Stimulated activated CD4-positive, alpha-beta T cell treated with anti-CD3 and anti-CD28 coated beads, Interleukin-12 subunit alpha, Interleukin-12 subunit beta, amount 100 ng/mL, for 24 hours (primary cell): ENCODE data around the gene FGF5.
A peak's percentile ranks its signal among the peaks of the same experiment; 100 is the strongest.
"Not testable (repeated sequence)": the region's sequence is repeated elsewhere in the genome, so short reads cannot be mapped to it uniquely, and the experiment has no call there.

Source experiments
- DNase-seq, 2 experiments: peaks; one replicate each; pipeline ENCODE4 v3.0.0-alpha.2; 2020; ENCODE audit warnings: low read depth in 2 of 2

The FGF5 gene, protein sequence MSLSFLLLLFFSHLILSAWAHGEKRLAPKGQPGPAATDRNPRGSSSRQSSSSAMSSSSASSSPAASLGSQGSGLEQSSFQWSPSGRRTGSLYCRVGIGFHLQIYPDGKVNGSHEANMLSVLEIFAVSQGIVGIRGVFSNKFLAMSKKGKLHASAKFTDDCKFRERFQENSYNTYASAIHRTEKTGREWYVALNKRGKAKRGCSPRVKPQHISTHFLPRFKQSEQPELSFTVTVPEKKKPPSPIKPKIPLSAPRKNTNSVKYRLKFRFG

DNA sequence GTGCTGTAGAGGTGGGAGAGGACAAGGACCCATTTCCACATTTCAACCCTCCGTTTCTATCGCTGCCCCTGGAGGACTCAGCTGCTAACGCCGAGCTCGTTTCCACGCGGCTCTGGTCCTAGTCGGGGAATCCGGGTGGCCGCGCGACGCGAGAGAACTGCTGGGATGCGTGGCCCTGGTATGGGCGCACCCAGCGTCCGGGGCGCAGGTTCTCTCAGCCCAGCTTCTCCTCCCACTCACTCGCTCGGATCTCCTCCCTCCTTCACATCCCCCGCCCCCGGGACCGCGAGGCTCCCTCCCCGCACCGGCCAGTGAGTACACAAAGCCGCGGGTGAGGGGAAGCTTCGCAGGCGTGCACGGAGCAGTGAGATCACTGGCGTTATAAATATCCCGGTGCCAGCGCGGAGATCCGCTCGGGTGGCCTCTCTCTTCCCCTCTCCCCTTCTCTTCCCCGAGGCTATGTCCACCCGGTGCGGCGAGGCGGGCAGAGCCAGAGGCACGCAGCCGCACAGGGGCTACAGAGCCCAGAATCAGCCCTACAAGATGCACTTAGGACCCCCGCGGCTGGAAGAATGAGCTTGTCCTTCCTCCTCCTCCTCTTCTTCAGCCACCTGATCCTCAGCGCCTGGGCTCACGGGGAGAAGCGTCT, at the start of gene FGF5:
TSS of gene FGF5 (plus strand) at position 412 of the 649 bp plus-strand sequence. CDS start at position 573, 161 bp downstream.
- peak in 1 of 2 experiments; percentile 21 for DNase-seq

DNA sequence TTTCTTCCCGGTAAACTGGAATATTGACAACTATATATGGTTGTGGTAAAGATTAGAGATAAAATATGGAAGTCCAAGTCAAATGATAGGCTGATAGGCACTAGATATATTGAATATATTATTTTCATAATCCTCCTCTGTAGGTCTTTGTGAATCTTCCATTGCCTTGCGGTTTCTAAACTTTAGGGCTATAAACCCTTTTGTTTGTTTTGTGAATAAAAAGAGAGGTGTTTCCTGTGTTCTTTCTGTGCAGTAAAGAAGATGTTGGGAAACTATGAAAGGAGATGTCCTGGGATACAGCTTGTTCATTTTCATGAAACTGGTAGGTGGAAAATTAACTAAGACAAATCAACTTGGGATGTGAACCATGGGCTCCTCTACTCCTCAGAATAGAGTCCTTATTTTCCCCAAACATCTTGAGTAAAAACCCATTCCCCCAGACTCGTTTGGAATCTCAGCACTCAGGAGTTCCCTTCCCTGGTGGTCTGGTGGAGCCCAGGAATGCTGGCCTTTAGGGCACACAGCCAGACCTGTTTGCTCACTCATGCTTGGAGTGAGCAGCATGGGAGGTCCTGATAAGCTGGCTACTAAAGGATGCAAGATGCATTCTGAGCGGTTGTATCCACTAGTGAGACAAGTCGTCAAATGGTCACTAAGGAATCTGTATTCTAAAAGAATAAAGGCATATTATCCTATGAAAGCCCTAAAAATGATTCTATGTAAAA, 47.0 kb upstream of the FGF5 start:
- DNase-seq, result no peak

DNA sequence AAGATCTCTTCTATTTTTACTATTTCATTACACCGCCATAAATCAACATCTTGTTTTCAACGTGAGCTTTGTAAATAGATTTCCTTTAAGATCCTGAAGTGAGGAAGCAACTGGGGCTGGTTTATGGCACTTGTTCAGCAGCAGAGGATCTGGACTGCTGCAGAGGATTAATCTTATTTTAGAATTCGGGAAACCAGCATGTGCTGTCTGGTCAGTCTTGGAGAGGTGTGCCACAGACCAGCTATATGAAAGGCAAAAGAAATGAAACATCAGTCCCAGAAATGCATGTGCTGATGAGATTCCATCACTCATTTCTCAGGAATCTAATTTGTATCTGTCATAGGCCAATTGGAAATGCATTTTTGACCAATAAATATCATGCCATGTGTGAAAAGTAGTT, 45.8 kb upstream of the FGF5 start:
- no peak for DNase-seq

DNA sequence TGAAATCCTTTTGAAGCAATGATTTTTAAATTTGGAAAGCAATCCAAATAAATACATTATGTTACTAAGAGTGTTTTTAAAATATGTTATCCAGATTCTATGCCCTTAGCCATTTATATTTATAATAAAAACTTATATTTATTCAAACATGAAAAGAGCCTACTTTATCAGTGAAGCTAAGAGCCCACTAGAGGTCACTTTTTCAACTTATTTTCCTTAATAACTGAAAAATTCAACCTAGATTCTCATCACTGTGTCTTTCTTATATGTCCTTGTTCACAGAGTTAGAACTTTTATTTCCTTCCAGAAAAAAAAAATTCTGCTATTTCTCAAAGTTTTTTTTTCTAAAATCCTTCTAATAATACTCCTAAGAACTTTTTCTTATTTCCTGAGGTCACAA, 45.3 kb upstream of the FGF5 start:
- DNase-seq, result no peak

DNA sequence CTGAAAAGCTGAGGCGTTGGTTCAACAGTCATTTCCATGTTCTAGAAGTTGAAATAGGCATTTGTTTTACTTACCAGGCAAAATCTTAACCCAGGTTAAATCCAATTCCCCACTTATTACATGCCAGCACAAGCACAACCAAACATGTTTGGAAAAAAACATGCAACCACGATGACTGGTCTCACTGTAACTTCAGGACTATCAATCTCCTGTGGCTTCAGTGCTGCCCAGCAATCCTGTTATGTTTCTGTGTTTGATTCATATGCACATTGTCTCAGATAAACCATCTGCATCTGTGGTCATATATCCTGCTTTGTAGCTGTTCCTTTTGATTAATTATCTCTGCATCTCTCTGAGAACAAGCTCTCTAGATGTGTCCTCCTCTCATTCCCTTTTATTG, 40.9 kb upstream of the FGF5 start:
- DNase-seq, result no peak

DNA sequence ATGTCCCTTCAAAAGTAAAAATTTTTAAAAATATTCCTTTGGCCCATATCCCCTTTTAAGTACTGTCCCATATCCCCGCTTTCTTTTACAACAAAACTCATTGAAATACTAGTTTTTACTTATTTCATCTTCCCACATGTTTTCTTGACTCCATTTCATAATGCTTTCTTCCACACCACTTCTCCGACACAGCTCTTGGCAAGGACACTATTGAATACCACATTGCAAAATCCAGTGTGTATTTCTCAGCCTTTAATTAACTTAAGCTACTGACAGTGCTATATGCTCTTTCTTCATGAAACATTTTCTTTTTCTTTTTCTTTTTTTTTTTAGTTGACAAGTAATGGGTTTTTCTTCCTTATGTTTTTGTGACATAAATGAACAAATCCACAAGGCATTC, 40.4 kb upstream of the FGF5 start:
- DNase-seq, result no peak

DNA sequence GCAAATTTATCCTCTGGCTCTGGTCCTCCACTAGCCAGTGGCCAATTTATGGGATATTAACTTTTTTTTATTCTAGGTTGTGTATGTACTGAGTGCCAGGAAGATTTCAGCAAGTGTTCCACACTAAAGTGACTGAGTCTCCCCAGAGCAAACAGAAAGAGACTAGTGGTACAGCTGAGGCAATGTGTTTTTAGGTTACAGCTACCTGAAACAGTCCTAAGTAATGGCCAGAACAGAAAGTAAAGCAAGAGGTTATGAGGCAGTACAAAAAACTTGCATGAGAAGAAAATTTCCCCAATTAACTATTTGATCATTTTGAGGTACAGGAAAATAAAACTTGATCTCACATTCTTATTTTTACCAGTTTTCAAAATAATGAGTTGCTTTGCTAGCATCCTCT, 38.0 kb upstream of the FGF5 start:
- DNase-seq, result no peak

DNA sequence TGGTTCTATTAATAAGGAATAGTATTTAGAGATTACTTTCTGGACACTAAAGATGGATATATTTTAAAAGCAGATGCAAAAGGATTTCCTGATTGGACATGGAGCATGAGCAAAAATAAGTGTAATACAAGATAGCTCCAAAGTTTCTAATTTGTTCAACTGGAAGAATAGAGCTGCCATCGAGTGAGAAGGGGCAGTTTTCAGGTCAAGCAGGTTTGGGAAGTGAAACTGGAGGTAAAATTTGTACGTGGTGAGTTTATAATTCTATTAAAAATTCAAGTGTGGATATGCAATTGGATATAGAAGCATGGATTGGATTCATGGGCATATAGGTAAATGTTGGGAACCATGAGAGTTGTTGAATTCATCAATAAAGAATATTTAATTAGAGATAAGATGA, 37.3 kb upstream of the FGF5 start:
- DNase-seq, result no peak

DNA sequence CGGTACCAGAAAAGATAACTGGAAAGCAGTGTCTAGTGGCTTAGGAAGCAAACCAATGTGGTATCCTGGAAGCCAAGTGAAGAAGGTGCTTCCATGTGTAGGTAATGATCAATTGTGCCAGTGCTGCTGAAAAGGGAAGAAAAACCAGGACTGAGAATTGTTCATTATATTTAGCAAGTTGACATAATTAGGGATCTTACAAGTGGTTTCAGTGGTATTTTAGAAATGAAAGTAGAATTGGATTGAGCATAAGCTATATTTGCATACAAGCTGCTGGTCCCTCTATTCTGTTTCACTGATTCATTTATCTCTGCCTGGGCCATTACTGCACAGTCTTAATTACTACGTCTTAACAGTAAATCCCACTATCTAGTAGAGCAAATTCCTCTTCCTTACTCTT, 36.9 kb upstream of the FGF5 start:
- DNase-seq, result no peak

DNA sequence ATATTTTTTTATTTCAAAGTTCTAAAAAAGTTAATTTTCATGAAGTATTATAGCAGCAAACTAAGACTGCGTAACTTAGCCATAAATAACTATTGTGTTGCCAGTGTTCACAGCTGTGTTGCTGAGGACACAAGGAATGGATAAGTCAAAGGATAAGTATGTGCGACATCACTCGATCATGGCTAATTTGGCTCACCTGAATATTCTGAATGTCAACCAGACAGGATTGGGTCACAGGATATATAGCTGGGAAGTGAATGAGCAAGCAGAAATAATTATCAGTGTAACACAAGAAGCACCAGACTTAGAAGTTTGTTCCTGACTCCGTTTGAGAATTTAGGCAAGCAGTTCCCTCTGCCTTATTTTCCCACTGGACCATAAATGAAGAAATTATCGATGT, 35.3 kb upstream of the FGF5 start:
- DNase-seq, result no peak

DNA sequence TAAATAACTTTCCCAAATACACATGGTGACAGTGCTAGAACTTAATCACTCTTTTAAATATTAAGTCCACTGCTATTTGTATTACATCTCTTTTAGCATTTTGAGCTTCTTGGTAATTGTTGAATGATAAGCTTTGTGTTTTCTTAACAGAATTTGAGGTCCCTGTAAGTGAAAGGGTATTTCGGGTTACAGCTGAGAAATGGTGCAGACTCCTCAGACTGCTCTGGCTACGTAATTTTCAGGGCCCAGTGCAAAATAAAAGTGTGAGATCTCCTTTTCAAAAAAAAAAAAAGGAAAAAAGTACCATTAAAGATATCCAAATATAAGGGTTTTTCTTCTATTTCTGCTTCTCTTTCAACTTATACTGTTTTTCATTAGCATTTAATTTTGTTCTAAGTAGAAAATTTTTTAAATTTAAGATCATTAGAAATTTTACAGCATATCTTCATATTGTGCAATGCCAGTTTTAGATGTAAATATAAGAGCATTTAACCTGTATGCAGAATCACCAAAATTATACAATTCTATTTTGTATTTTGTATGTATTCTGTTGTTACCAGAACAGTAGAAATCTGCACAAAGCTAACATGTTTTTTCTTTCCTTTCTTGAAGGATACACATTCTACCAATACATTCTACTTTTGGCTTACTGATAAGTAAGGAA, 33.6 kb upstream of the FGF5 start:
- no peak for DNase-seq

DNA sequence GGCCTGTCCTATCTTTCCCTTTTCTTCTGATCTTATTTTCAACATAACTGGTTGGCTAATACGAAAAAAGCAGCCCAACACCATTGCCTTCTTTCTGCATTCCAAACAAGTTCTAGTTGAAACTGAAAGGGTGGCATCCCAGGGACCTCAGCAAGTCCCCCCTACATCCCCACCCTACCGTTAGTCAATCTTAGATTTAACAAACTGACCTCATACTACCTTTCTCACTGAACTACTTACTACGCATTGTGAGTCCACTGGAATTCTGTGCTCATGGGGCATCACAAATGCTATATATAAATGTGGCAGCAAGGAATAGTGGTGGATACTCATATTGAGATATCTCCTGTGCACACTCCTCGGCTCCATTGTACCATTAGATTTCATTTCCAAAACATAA, 33.1 kb upstream of the FGF5 start:
- no peak for DNase-seq

DNA sequence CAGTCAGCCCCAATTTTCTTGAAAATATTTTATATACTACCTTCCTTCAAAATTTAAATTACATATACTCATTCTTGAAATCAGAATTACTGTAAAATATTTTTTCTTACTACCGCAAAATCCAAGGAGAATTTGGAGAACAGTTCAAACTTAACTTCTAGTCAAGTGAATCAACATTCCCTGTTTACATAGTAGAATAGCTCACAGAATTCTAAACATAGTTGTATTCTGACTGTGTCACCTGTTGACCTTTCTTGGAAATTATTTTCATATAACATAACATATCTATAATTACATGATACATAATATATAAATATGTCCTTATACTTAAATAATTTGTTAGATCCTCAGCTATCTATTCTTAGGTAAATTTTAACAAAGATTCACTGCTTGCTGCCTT, 31.0 kb upstream of the FGF5 start:
- no peak for DNase-seq

DNA sequence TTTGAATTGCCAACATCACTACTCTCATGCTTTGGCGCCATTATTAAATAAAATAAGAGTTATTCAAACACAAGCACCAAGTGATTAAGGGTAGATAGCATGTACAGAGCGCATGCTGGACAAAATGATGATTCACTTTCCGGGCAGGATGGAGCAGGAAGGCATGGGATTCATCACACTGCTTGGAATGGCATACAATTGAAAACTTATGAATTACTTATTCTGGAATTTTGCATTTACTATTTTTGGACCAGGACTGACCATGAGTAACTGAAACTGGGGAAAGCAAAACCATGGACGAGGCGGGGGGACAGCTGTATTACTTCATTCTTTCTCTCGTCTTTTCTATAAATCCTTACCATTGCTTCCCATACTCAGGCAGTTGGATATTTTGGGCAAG, 28.5 kb upstream of the FGF5 start:
- no peak for DNase-seq

DNA sequence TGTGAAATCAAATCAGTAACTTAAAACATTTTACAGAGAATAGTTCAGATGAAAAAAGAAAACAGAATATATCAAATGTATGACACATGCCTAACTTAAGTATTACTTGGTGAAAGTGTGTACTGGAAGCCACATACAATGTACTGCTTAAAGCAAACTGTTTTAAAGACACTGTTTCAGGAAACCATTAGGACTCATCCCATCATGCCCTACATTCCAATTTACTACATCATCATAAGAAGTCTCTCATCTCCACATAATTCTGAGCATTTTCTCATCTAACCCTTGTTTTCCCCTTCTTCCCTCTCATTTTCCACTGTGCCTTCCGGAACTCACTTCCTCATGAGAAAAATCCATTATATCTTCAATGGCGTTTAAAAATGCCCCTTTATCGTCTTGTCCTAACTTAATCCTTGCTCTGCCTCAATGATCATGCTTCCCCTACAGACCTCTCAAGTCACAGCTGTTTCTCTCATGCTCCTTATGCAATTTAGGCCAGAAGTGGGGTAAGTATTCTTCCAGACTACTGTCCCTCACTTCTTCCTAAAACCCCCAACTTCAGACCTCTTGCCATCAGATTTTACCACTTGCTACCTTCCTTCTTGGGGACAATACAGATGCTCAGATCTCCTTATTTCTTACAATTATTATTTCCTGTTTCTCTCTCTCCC, 26.8 kb upstream of the FGF5 start:
- no peak for DNase-seq

DNA sequence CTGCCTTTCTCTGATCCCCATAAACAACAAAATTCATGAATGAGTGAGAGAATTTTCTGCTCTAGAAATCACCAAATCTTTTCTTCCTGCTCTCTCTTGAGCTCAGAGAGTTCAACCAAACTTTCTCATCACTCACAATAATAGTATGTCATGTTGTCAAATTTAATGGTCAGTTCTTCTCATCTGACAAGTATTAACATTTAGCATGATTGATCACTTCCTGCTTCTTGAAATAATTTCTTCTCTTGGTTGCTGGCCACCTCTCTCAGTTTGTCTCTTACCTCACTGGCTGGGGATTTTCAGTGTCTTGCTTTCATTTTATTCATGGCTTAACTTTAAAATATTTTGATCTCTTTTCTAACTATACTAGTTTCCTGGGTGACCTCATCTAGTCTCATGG, 25.5 kb upstream of the FGF5 start:
- no peak for DNase-seq

DNA sequence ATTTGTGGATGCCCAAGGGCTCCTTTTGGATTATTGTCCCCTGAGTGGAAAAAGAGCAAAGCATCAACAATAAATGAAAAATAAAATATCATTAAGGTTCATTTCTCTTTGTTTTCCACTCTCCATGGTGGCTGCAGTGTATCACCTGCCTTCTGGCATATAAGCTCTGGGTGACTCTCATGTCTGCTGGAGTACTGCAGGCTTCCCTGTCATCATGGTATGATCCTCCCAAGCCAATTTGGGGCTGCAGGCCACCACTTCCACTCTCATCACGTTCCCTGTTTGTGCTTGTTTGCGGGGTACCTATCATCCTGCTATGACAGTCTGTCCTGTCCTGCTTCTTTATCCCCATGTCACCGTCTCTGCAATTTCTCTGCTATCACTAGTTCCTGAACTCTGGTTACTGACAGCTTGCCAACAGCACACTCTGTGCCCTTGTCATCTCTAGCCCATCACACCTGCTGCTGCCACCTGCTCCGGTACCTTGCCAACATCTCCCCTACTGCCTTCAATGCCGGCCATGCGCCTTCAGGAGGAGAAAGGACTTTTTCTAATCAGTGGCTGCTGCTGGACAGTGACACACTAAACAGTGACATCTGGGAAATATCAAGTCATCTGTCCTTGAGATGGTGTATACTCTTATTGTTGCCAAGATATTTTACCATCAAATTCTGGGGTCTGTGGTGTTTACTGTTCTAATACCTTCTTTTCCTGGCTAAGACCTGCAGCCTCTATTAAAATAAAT, 23.0 kb upstream of the FGF5 start:
- DNase-seq, result no peak

DNA sequence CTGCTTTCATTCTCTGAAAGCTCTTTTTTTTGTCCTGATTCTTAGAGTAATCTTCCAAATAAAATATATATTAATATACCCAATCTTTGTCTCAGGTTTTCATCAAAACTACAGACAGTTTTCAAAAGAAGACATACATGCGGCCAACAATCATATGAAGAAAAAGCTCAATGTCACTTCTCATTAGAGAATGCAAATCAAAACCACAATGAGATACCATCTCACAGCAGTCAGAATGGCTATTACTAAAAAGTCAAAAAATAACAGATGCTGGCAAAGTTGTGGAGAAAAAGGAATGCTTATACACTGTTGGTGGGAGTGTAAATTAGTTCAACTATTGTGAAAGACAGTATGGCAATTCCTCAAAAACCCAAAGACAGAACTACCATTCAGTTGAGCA, 19.0 kb upstream of the FGF5 start:
- DNase-seq, result not testable (repeated sequence)

DNA sequence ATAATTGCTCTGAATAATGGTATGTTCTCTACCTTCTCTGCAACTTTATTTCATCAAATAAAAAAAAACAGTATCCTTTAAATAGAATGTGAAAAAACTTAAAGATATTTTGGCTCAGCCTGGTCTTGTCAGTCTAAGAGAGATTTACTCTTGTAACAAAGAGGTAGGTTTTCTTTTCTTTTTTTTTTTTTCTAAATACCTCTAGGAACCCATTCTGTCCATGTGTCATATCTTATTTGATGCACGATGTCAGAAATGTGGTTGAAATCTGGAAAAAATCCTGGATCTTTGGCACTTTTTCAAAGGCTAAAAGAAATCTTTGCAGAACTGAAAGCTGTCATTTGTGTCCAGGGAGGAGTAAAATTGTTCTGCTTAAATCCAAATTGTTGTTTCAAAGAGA, 17.3 kb upstream of the FGF5 start:
- no peak for DNase-seq

DNA sequence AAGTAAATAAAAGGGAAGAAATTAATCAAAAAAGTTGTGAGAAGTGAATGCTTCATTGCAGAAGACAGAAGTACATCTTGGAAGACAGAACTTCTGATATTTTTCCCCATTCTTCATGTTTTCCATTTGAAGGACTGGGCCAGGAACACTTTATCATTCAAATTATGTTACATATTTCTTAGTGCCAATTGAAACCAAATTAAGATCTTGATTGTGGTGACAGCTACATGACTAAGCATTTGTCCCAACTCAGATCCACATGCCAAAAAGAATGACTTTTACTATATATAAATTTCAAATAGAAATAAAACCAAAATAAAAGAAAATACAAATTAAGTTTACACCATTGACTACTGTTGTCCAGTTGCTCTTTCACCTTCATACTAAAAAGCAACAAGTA, 14.0 kb upstream of the FGF5 start:
- DNase-seq, result no peak

DNA sequence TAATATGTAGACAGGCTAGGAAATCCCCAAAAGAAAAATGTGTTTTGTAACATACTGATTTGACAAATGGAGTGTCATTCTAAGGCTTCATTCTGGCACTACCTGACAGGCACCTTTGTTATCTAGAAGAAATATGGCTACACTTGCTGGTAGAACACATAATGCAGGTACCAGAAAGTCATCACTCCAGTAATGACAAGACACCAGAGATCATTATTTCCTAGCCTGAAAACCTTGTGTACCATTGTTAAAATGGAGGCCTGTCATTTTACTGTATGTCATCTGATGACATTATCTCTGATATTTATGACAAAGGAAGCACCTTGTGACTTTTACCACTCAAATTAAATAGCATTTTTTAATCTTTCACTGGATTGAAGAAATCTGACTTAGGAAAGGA, 13.5 kb upstream of the FGF5 start:
- no peak for DNase-seq
